ENCODE data around the gene ARHGAP19.

DNA sequence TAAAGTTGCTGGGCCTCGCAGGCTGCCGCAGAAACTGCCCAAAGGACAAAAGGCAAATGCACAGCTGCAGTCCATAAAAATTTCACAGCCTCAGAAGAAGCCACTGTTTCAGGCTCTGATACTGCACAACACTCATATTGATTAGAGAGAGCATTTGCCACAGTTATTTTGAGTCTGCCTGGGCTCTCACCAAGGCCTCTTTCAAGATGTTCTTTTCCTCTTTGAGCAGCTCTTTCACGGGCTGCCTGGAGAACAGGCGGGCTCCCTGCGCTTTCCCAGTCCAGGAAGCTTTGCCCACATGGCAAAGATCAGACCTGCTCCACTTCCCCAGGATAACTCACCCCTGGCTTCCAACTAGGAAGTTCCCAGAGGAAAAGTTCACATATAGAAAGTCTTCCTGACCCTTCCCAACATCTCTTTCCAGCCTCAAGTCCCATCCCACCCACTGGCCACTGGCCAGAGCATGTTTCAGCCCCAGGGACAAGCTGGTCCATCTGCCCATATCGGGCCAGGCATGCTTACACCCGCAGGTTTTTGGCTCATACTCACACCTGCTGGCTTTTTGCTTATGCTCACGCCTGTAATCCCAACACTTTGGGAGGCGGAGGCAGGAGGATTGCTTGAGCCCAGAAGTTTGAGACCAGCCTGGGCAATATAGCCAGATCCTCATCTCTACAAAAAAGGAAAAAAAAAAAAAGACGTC lies 110.0 kb downstream of the ARHGAP19 start:
- TF ChIP-seq POLR2A (IDR thresholded peaks at IDR 0.05; ENCODE audit: control extremely low read depth in 1 of 2, low read depth in 2 of 2, low read length in 2 of 2): no peak
- TF ChIP-seq, protein P1, sequence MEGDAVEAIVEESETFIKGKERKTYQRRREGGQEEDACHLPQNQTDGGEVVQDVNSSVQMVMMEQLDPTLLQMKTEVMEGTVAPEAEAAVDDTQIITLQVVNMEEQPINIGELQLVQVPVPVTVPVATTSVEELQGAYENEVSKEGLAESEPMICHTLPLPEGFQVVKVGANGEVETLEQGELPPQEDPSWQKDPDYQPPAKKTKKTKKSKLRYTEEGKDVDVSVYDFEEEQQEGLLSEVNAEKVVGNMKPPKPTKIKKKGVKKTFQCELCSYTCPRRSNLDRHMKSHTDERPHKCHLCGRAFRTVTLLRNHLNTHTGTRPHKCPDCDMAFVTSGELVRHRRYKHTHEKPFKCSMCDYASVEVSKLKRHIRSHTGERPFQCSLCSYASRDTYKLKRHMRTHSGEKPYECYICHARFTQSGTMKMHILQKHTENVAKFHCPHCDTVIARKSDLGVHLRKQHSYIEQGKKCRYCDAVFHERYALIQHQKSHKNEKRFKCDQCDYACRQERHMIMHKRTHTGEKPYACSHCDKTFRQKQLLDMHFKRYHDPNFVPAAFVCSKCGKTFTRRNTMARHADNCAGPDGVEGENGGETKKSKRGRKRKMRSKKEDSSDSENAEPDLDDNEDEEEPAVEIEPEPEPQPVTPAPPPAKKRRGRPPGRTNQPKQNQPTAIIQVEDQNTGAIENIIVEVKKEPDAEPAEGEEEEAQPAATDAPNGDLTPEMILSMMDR (IDR thresholded peaks at IDR 0.05; ENCODE audit: control extremely low read depth in 1 of 3, insufficient read depth in 1 of 3, low read depth in 1 of 3, low read length in 3 of 3): no peak
- no peak for TF ChIP-seq CHD2 (IDR thresholded peaks at IDR 0.05; ENCODE audit: low read length)
- no peak for TF ChIP-seq ASH2L (IDR thresholded peaks at IDR 0.05; ENCODE audit: low read length)
- no peak for TF ChIP-seq PHF8 (conservative IDR thresholded peaks at IDR 0.05; ENCODE audit: low read depth, low read length)
